Adrenal gland (tissue), 5 donors: ENCODE data around the gene MTA3.
"Not testable (repeated sequence)": the region's sequence is repeated elsewhere in the genome, so short reads cannot be mapped to it uniquely, and the experiment has no call there.

Source experiments
- POLR2A ChIP-seq, 2 donors: fragments of 450-650 bp; IDR thresholded peaks; one replicate each; pipeline ENCODE4 v1.6.1; 2017; ENCODE audit warnings: antibody characterized with exemption in 2 of 2, mild to moderate bottlenecking in 2 of 2, moderate library complexity in 1 of 2
- TF ChIP-seq, protein P1 (sequence below), 6 experiments: fragments of 450-650 bp in 4 of 6; fragments of 200-600 bp in 2 of 6; sonication (generic) in 1 of 6; IDR thresholded peaks; 1 replicate in 5 of 6; 2 replicates in 1 of 6; pipeline versions ENCODE4 v1.5.1 to v1.8.0; 2016 to 2021; ENCODE audit warnings: antibody characterized with exemption in 6 of 6, mild to moderate bottlenecking in 2 of 6, moderate library complexity in 1 of 6
- donor health status: DM: no; HTN: no; CAD: no.

DNA sequence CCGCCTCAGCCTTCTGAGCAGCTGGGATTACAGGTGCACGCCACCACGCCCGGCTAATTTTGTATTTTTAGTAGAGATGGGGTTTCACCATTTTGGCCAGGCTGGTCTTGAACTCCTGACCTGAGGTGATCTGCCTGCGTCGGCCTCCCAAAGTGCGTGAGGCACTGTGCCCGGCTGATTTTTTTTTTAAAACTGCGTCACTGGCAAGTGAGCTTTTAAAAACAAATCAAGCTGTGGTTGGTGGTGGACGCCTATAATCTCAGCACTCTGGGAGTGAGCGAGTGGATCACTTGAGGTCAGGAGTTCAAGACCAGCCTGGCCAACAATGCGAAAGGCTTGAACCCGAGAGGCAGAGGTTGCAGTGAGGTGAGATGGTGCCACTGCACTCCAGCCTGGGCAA, 8.3 kb upstream of the MTA3 start:
- TF ChIP-seq, protein P1, sequence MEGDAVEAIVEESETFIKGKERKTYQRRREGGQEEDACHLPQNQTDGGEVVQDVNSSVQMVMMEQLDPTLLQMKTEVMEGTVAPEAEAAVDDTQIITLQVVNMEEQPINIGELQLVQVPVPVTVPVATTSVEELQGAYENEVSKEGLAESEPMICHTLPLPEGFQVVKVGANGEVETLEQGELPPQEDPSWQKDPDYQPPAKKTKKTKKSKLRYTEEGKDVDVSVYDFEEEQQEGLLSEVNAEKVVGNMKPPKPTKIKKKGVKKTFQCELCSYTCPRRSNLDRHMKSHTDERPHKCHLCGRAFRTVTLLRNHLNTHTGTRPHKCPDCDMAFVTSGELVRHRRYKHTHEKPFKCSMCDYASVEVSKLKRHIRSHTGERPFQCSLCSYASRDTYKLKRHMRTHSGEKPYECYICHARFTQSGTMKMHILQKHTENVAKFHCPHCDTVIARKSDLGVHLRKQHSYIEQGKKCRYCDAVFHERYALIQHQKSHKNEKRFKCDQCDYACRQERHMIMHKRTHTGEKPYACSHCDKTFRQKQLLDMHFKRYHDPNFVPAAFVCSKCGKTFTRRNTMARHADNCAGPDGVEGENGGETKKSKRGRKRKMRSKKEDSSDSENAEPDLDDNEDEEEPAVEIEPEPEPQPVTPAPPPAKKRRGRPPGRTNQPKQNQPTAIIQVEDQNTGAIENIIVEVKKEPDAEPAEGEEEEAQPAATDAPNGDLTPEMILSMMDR (IDR thresholded peaks at IDR 0.05) = not testable (repeated sequence)
- TF ChIP-seq POLR2A (IDR thresholded peaks at IDR 0.05) = not testable (repeated sequence)
